Cortex of kidney (tissue), 1 donor: ENCODE data around the gene SPON1.
"Not testable (repeated sequence)": the region's sequence is repeated elsewhere in the genome, so short reads cannot be mapped to it uniquely, and the experiment has no call there.

Experiments
- DNase-seq: peaks from one replicate; lab custom pipeline; 2025; lab: John Stamatoyannopoulos, UW

The SPON1 gene

GRCh38 chr11:14124886-14125285, 162.4 kb downstream of the SPON1 start:
- no peak for DNase-seq

GRCh38 chr11:14125529-14125928, 163.0 kb downstream of the SPON1 start:
- no peak for DNase-seq

DNA sequence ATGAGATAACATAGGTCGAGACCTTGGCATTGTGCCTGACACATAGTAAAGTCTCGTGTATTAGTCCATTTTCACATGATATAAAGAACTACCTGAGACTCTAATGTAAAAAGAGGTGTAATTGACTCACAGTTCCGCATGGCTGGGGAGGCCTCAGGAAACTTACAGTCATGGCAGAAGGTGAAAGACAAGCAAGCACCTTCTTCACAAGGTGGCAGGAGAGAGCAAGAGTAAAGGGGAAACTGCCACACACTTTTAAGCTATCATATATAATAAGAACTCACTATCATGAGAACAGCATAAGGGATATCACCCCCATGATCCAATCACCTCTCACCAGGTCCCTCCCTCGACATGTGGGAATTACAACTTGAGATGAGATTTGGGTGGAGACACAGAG, 165.2 kb downstream of the SPON1 start:
- no peak for DNase-seq

- no peak for DNase-seq
Measured at GRCh38 chr11:14132312-14132711, 169.8 kb downstream of the SPON1 start.

- DNase-seq, result no peak
Measured at GRCh38 chr11:14133381-14133780, 170.9 kb downstream of the SPON1 start.

GRCh38 chr11:14136561-14136960, 174.0 kb downstream of the SPON1 start:
- no peak for DNase-seq

- DNase-seq, result no peak
Measured at GRCh38 chr11:14137284-14137683, 174.8 kb downstream of the SPON1 start.

- no peak for DNase-seq
Measured at GRCh38 chr11:14140991-14141390, 178.5 kb downstream of the SPON1 start.

GRCh38 chr11:14141676-14142075, 179.2 kb downstream of the SPON1 start:
- no peak for DNase-seq

GRCh38 chr11:14144934-14145333, 182.4 kb downstream of the SPON1 start:
- no peak for DNase-seq

DNA sequence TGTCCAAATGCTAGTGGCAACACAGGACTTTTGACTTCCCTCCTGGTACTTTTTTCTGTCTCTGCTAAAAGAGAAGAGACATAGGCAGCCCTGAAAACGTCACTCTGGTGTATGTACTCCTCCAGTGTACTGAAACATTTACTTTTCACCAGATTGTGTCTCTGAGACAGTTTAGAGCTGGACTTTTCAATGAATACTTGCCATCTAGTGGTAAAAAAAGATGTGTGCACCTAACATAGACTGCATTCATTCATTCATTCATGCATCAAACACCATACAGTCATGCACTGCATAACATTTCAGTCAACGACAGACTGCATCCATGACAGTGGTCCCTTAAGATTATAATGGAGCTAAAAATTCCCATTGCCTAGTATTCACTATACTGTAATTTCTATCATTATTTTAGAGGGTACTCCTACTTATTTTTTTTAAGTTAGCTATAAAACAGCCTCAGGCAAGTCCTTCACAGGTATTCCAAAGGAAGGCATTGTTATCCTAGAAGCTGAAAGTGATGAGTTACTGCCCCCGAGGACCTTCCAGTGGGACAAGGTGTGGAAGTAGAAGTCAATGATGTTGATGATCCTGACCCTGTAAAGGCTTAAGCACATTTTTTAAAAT, 186.2 kb downstream of the SPON1 start:
- DNase-seq, result no peak

GRCh38 chr11:14149683-14150082, 187.2 kb downstream of the SPON1 start:
- no peak for DNase-seq

DNA sequence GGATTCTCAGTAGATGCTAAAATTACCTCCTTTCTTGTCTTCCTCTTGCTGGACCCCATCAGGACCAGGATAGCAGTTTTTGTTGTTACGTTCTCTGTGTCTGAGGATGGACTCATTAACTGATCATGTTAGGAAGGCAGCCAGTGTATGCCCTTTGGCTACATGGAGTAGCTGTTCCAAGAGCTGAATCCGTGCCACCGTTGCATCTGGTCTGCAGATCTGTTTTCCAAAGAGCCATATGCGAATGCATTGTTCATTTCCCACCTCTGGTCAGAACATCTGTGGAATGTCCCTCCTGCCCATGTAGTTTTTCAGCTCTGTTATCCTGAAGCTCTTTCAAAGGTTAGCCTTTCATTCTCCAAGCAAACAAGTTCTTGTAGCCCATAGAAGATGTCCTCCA, 188.4 kb downstream of the SPON1 start:
- no peak for DNase-seq

- DNase-seq, result not testable (repeated sequence)
Measured at GRCh38 chr11:14154103-14154502, 191.6 kb downstream of the SPON1 start.

DNA sequence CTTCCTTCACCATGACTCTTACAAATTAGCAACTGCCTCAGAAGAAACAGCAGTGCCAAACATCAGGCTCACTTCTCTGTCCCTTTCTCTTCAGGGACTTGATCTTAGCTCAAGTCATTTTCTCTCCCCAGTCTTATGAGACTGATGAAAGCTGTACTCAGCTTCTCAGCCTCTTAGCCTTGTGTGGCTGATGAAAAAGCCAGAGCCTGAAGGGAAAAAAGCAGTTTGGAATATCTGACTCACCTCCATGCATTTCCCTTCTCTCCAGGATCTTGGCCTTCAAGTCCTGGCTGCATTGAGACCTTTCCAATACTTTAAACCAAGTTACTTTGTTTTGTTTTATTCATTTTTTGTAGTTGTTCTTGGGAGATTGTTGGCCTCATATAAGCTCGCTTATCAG, 195.9 kb downstream of the SPON1 start:
- no peak for DNase-seq

DNA sequence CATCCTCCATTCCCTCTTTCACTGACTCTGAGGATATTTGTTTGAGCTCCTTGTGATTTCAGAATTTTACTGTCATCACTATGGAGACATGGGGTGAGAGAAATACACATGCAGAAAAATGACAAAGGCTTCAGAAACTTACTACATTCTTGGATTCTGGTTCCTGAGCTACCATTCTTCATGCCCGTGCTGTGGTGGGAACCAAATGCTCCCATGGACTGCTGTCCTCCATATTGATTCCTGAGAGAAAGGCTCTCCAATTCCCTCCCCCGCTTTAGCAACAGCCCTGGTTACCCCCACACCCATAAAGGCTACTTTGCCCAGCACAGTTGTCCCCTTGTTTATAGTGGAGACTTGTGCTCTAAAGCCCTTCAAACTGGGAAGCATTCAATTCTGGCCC, 201.1 kb downstream of the SPON1 start:
- no peak for DNase-seq

DNA sequence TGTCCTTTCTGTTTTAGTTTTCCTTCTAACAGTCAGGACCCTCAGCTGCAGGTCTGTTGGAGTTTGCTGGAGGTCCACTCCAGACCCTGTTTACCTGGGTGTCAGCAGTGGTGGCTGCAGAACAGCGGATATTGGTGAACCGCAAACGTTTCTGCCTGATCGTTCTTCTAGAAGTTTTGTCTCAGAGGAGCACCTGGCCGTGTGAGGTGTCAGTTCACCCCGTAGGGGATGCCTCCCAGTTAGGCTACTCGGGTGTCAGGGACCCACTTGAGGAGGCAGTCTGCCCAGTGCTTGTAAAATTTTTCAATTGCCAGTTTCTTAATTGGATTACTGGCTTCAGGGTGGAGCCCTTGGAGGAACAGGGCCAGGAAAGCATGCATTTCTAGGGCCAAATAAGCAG, 211.2 kb downstream of the SPON1 start:
- DNase-seq, result not testable (repeated sequence)

GRCh38 chr11:14179116-14179820, 216.7 kb downstream of the SPON1 start:
- no peak for DNase-seq

DNA sequence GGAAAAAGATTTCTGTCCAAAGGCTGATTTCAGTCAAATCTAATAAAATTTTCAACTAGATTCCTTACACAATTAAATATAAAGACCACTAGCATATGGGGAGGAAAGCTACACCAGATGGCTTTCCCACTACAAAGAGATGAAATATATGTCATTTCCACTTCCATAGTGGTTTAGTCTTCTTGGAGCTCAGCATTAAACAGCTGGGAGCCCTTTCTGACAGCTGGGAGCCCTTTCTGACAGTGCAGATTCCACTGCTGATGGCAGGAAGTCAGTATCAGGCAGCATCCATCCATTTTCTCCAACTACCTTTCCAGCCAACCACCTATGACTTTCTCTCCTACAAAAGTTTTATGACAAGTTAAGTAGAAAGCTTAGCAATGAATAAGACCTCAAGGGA, 218.6 kb downstream of the SPON1 start:
- no peak for DNase-seq

- no peak for DNase-seq
Measured at GRCh38 chr11:14182833-14183364, 220.4 kb downstream of the SPON1 start.

- no peak for DNase-seq
Measured at GRCh38 chr11:14184028-14184940, 221.8 kb downstream of the SPON1 start.

DNA sequence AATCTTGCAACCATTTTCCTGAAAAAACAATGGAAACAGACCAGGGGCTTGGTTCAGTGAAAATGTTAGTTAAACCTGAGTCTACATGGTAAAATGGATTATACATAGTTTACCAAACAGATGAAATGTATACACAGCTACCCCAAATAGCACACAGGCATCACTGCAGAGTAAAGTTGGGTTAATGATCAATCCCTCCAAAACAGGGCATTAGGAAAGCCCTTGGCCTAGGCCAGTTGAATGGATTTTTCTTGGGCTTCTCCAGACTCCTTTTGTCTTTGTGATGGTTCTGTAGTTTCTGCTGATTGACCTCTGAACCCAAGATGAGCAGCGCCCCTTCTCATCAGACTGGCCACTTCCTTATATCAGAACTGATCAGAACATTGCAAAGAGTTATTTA, 222.9 kb downstream of the SPON1 start:
- no peak for DNase-seq
